Activated CD8-positive, alpha-beta memory T cell treated with anti-CD3 and anti-CD28 coated beads for 24 hours (primary cell): ENCODE results near the gene NTSR1.

Experiments
- DNase-seq: peaks from one replicate; pipeline ENCODE4 v3.0.0-alpha.2; 2020

Gene NTSR1

DNA sequence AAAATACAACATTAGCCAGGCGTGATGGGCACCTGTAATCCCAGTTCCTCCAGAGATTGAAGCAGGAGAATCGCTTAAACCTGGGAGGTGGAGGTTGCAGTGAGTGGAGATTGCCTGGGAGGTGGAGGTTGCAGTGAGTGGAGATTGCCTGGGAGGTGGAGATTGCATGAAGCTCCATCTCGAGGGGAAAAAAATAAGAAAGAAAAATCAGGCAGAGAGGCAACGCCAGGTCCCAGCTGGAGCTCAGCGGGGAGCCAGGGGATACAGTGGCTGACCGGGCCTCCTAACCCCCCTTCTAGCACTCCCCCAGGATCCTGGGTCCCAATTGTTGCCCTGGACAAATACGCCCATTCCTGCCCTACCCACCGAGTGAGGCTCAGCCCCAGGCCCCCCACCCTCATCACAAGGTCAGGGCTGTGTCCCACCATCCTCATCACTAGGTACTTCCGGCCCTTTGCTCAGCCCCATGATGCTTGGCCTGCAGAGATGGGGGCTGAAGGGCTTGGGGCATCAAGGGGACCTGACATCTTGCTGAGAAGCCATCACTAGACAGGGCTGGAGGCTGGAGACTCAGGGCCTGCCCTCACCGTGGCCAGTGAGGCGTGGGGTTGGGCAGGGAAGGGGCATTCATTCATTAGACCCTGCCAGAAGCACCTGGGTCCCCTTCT is 97.9 kb downstream of the NTSR1 start:
- DNase-seq, result no peak

DNA sequence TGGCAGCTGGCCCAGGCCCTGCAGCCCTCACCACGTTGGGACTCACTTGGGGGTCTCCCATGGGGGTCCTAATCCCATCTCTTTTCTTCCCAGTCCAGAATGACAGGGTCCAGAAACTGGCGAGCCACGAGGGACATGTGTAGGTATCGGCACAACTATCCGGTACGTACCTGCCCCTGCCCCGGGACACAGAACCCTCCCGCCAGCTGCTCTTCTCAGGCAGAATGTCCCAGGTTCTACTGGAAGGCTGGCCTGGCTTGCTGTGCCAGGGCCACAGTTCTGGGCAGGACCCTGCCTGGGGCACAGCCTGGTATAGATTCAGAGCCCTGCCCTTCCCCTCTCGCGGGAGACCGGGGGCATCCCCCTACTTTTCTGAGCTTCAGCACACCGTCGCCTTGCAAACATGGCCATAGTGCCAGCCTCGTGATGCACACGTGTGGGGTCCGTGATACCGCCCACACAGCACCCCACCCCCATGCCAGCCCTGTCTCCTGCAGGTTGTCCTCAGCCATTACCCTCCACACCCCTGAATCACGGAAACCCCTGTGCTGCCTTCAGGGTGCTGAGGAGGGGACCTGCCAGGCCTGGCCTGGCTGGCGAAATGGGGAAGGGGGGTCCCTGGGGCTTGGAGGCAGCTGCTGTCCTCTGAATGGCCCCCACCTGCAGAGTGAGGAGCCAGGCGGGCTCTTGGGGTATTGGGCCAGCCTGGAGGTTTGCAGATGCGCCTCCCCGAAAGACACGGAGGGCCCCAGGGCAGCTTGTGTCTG is 99.0 kb downstream of the NTSR1 start:
- no peak for DNase-seq

- DNase-seq, result peak; percentile 92
These were observed 99.7 kb downstream of the NTSR1 start for GRCh38 chr20:62808211-62808865.

- DNase-seq, result no peak
These were observed 101.1 kb downstream of the NTSR1 start for GRCh38 chr20:62809530-62810428.

- DNase-seq, result no peak
These were observed 102.7 kb downstream of the NTSR1 start for GRCh38 chr20:62811320-62811719.

DNA sequence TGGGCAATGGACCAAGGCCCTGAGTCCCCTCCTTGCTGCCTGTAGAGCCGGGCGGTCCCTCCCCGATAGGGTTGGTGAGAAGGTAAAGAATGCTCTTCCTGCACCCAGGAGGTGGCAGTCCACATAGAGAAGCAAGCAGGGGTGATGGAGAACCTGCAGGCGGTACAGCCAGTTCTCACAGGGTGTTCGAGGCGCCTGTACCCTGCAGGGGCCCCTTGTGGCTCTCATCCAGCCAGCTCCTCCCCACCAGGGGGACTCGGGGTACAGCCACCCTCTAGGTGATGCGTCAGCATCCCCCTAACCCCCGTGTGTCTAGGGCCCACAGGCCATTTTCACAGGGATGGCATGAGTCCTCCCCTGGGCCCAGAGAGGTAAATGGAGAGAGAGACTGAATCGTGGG is 103.1 kb downstream of the NTSR1 start:
- no peak for DNase-seq
